WTC11 (cell line): ENCODE data around the gene SERGEF. TPM values are rescaled to one million over a fixed set of nuclear protein-coding genes. Genes with fewer than 3 reads are reported as not detected.

Source experiments
- ATAC-seq: fragments of 200-7000 bp; cut with Tn5 transposase; 2 replicates; pipeline ENCODE4 v1.10.0; 2021; ENCODE audit warnings: mild to moderate bottlenecking, moderate library complexity
- CTCF ChIA-PET: fragments of 300-600 bp; sonication (Branson Sonifier 250); formaldehyde crosslinking; loops from one replicate; lab custom pipeline; 2021; ENCODE audit warnings: antibody characterized with exemption; lab: Charles Lee
- POLR2A ChIA-PET: fragments of 350-600 bp; sonication (Branson Sonifier 250); formaldehyde crosslinking; loops from one replicate; lab custom pipeline; 2021; ENCODE audit warnings: antibody characterized with exemption; lab: Charles Lee
- DNase-seq: peaks from one replicate; pipeline ENCODE4 v3.0.0; 2021; ENCODE audit warnings: low spot score
- H3K27ac Mint-ChIP-seq: 2 replicates; pipeline ENCODE4 v1.8.0; 2021; ENCODE audit warnings: mixed read lengths
- H3K27me3 Mint-ChIP-seq: 2 replicates; pipeline ENCODE4 v1.8.0; 2021; ENCODE audit warnings: low read depth, mild to moderate bottlenecking, moderate library complexity, mixed read lengths
- H3K36me3 Mint-ChIP-seq: 2 replicates; pipeline ENCODE4 v1.8.0; 2021; ENCODE audit warnings: mixed read lengths
- H3K4me1 Mint-ChIP-seq: 2 replicates; pipeline ENCODE4 v1.8.0; 2022; ENCODE audit warnings: mixed read lengths
- H3K4me3 Mint-ChIP-seq: 2 replicates; pipeline ENCODE4 v1.8.0; 2021; ENCODE audit warnings: mild to moderate bottlenecking, moderate library complexity, mixed read lengths
- H3K9me3 Mint-ChIP-seq: 2 replicates; pipeline ENCODE4 v1.8.0; 2021; ENCODE audit warnings: mixed read lengths
- ELF4 ChIP-seq: sonication (generic); formaldehyde crosslinking; IDR thresholded peaks from 2 replicates; pipeline ENCODE4 v1.8.1; 2022; ENCODE audit warnings: low read depth, mild to moderate bottlenecking, moderate library complexity, missing genetic modification reagents
- ESRRA ChIP-seq: sonication (generic); formaldehyde crosslinking; IDR thresholded peaks from 2 replicates; pipeline ENCODE4 v1.8.1; 2022; ENCODE audit warnings: mild to moderate bottlenecking, missing genetic modification reagents, borderline replicate concordance
- GABPB1 ChIP-seq: sonication (generic); formaldehyde crosslinking; IDR thresholded peaks from 2 replicates; pipeline ENCODE4 v1.8.1; 2023; ENCODE audit warnings: mild to moderate bottlenecking, missing genetic modification reagents
- JUN ChIP-seq: sonication (generic); formaldehyde crosslinking; IDR thresholded peaks from 2 replicates; pipeline ENCODE4 v1.8.0; 2023; ENCODE audit warnings: mild to moderate bottlenecking, missing genetic modification reagents
- KAT7 ChIP-seq: sonication (generic); formaldehyde crosslinking; IDR thresholded peaks from 2 replicates; pipeline ENCODE4 v1.8.1; 2023; ENCODE audit warnings: missing genetic modification reagents, mild to moderate bottlenecking, borderline replicate concordance
- NFATC4 ChIP-seq: fragments of 250-450 bp; sonication (Bioruptor Pico); IDR thresholded peaks from 2 replicates; pipeline ENCODE4 v1.9.0; 2021; ENCODE audit warnings: mild to moderate bottlenecking
- NR3C1 ChIP-seq: sonication (generic); formaldehyde crosslinking; conservative IDR thresholded peaks from 2 replicates; pipeline ENCODE4 v1.8.1; 2023; ENCODE audit warnings: low read depth, mild to moderate bottlenecking, missing genetic modification reagents
- PRRX2 ChIP-seq: fragments of 250-450 bp; sonication (Bioruptor Pico); IDR thresholded peaks from 2 replicates; pipeline ENCODE4 v1.8.0; 2021; ENCODE audit warnings: mild to moderate bottlenecking
- TCF7 ChIP-seq: sonication (generic); formaldehyde crosslinking; IDR thresholded peaks from 2 replicates; pipeline ENCODE4 v1.8.0; 2022; ENCODE audit warnings: mild to moderate bottlenecking, low read depth, missing genetic modification reagents, moderate library complexity
- ZNF219 ChIP-seq: sonication (generic); formaldehyde crosslinking; IDR thresholded peaks from 2 replicates; pipeline ENCODE4 v1.8.0; 2023; ENCODE audit warnings: missing genetic modification reagents, mild to moderate bottlenecking, borderline replicate concordance
- ZNF317 ChIP-seq: sonication (generic); formaldehyde crosslinking; IDR thresholded peaks from 2 replicates; pipeline ENCODE4 v1.8.1; 2023; ENCODE audit warnings: low read depth, mild to moderate bottlenecking, moderate library complexity, missing genetic modification reagents, borderline replicate concordance
- ZNF423 ChIP-seq: fragments of 250-450 bp; sonication (Bioruptor Pico); IDR thresholded peaks from 2 replicates; pipeline ENCODE4 v2.1.2; 2022; ENCODE audit warnings: mild to moderate bottlenecking, moderate library complexity
- total RNA-seq: library from RNA; stranded (reverse); gene quantifications from 3 replicates; pipeline ENCODE4 v1.2.3, GENCODE V29; 2021
- TF ChIP-seq, protein P1 (sequence below): sonication (generic); formaldehyde crosslinking; IDR thresholded peaks from 2 replicates; pipeline ENCODE4 v1.8.0; 2023; ENCODE audit warnings: mild to moderate bottlenecking, missing genetic modification reagents
- TF ChIP-seq, protein P2 (sequence below): fragments of 250-450 bp; sonication (Bioruptor Pico); IDR thresholded peaks from 2 replicates; pipeline ENCODE4 v2.1.2; 2022; ENCODE audit warnings: mild to moderate bottlenecking, moderate library complexity
- TF ChIP-seq, protein P3 (sequence below): sonication (generic); formaldehyde crosslinking; IDR thresholded peaks from 2 replicates; pipeline ENCODE4 v1.8.1; 2022; ENCODE audit warnings: missing genetic modification reagents, borderline replicate concordance
- TF ChIP-seq, protein P4 (sequence below): sonication (generic); formaldehyde crosslinking; IDR thresholded peaks from 2 replicates; pipeline ENCODE4 v1.8.0; 2022; ENCODE audit warnings: missing genetic modification reagents

Gene SERGEF
- total RNA-seq, 1 experiment from 2014 or later: 35.5 TPM

DNA sequence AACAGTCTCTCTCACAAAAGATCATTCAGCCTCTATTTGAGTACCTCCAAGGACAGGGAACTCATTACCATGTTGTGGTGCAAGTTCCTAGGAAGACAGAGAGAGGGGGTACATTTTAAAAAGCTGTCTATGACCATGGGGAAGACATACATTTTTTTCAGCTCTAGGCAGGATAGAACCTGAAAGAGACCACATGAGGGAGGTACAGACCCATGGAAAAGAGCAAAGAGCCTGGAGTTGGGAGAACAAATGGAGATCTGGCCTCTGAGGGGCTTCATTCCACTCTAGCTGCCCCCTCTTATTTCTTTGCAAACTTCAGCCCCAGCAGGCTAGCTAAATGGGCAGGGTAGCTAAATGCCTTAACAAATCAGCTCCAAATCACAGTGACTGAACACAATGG, 241.9 kb downstream of the SERGEF start:
- no peak for ATAC-seq

DNA sequence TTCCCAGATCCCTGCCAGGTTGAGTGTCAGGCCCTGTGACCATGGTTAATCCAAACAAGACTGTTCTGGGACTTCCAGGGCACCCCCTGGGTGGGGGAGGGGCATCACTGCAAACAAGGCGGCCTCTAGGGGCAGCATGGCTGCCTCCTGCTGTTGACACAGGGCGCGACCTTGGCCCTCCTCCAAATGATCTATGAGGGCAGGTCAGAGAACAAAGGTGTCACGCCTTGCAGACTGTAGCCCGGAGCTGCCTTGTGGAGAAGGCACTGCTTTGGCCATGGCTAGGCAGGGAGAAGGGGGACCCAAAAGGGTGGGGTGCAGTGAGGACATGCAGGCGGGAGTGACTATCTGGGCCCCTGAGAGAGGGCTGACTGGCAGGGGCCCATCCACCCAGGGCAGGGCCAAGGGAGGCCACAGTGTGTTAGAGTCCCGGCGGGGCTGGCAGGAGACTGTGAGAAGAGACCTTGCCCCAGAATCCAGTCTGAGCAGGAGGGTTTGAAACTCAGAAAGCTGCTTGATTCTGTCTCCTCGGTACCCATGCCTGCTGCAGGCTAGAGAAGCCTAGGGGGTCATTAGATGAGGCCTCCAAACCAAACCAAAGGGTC, 242.7 kb downstream of the SERGEF start:
- Mint-ChIP-seq H3K27ac (peak overlapping the region; percentile 38; the same call in 1 of the 2 replicates), H3K9me3 (no peaks in the 10 kb centered on the region), H3K27me3 (no peaks in the 10 kb centered on the region), H3K36me3 (no peaks in the 10 kb centered on the region), H3K4me3 (no peak overlapping the region), H3K4me1 (peaks cover 4% of the 10 kb centered on the region; the same call in 1 of the 2 replicates)
- ChIA-PET POLR2A (no interaction called here), CTCF (interaction anchor here (1.0 to 3.4 kb wide), 7 partner anchors 9 to 209 kb away, joined by 3 to 16 read pairs (median 5); partner anchors contain the start of gene KCNC1)
- TF ChIP-seq JUN (CRISPR knock-in tag): no peak
- TF ChIP-seq, protein P1, sequence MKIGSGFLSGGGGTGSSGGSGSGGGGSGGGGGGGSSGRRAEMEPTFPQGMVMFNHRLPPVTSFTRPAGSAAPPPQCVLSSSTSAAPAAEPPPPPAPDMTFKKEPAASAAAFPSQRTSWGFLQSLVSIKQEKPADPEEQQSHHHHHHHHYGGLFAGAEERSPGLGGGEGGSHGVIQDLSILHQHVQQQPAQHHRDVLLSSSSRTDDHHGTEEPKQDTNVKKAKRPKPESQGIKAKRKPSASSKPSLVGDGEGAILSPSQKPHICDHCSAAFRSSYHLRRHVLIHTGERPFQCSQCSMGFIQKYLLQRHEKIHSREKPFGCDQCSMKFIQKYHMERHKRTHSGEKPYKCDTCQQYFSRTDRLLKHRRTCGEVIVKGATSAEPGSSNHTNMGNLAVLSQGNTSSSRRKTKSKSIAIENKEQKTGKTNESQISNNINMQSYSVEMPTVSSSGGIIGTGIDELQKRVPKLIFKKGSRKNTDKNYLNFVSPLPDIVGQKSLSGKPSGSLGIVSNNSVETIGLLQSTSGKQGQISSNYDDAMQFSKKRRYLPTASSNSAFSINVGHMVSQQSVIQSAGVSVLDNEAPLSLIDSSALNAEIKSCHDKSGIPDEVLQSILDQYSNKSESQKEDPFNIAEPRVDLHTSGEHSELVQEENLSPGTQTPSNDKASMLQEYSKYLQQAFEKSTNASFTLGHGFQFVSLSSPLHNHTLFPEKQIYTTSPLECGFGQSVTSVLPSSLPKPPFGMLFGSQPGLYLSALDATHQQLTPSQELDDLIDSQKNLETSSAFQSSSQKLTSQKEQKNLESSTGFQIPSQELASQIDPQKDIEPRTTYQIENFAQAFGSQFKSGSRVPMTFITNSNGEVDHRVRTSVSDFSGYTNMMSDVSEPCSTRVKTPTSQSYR: peak; percentile 68; the same call in 1 of the 2 replicates
- TF ChIP-seq ELF4: no peak
- no peak for TF ChIP-seq ZNF219 (CRISPR knock-in tag)
- TF ChIP-seq, protein P2, sequence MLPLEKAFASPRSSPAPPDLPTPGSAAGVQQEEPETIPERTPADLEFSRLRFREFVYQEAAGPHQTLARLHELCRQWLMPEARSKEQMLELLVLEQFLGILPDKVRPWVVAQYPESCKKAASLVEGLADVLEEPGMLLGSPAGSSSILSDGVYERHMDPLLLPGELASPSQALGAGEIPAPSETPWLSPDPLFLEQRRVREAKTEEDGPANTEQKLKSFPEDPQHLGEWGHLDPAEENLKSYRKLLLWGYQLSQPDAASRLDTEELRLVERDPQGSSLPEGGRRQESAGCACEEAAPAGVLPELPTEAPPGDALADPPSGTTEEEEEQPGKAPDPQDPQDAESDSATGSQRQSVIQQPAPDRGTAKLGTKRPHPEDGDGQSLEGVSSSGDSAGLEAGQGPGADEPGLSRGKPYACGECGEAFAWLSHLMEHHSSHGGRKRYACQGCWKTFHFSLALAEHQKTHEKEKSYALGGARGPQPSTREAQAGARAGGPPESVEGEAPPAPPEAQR: no peak
- TF ChIP-seq TCF7 (CRISPR knock-in tag): no peak
- TF ChIP-seq ZNF317 (CRISPR knock-in tag): no peak
- TF ChIP-seq GABPB1: peak; percentile 79
- no peak for TF ChIP-seq NFATC4 (CRISPR knock-in tag)
- TF ChIP-seq, protein P3, sequence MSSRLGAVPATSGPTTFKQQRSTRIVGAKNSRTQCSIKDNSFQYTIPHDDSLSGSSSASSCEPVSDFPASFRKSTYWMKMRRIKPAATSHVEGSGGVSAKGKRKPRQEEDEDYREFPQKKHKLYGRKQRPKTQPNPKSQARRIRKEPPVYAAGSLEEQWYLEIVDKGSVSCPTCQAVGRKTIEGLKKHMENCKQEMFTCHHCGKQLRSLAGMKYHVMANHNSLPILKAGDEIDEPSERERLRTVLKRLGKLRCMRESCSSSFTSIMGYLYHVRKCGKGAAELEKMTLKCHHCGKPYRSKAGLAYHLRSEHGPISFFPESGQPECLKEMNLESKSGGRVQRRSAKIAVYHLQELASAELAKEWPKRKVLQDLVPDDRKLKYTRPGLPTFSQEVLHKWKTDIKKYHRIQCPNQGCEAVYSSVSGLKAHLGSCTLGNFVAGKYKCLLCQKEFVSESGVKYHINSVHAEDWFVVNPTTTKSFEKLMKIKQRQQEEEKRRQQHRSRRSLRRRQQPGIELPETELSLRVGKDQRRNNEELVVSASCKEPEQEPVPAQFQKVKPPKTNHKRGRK (CRISPR knock-in tag): no peak
- TF ChIP-seq PRRX2 (CRISPR knock-in tag): no peak
- no peak for TF ChIP-seq ESRRA
- TF ChIP-seq, protein P4, sequence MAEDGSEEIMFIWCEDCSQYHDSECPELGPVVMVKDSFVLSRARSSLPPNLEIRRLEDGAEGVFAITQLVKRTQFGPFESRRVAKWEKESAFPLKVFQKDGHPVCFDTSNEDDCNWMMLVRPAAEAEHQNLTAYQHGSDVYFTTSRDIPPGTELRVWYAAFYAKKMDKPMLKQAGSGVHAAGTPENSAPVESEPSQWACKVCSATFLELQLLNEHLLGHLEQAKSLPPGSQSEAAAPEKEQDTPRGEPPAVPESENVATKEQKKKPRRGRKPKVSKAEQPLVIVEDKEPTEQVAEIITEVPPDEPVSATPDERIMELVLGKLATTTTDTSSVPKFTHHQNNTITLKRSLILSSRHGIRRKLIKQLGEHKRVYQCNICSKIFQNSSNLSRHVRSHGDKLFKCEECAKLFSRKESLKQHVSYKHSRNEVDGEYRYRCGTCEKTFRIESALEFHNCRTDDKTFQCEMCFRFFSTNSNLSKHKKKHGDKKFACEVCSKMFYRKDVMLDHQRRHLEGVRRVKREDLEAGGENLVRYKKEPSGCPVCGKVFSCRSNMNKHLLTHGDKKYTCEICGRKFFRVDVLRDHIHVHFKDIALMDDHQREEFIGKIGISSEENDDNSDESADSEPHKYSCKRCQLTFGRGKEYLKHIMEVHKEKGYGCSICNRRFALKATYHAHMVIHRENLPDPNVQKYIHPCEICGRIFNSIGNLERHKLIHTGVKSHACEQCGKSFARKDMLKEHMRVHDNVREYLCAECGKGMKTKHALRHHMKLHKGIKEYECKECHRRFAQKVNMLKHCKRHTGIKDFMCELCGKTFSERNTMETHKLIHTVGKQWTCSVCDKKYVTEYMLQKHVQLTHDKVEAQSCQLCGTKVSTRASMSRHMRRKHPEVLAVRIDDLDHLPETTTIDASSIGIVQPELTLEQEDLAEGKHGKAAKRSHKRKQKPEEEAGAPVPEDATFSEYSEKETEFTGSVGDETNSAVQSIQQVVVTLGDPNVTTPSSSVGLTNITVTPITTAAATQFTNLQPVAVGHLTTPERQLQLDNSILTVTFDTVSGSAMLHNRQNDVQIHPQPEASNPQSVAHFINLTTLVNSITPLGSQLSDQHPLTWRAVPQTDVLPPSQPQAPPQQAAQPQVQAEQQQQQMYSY (CRISPR knock-in tag): no peak
- peak; percentile 29 for ATAC-seq
- peak; percentile 49 for DNase-seq

More for the DNA sequence above, 241.9 kb downstream of the SERGEF start:
- no peaks in the 10 kb centered on the region for H3K36me3 Mint-ChIP-seq
- H3K4me3 Mint-ChIP-seq: no peak overlapping the region
- H3K27me3 Mint-ChIP-seq: no peaks in the 10 kb centered on the region
- ChIA-PET POLR2A (no interaction called here), CTCF (interaction anchor here (1.0 to 3.4 kb wide), 6 partner anchors 36 to 208 kb away, joined by 4 to 16 read pairs (median 6); partner anchors contain the start of gene KCNC1)
- no peaks in the 10 kb centered on the region for H3K9me3 Mint-ChIP-seq
- no peak overlapping the region for H3K27ac Mint-ChIP-seq
- TF ChIP-seq ZNF423 (CRISPR knock-in tag): no peak
- TF ChIP-seq KAT7: no peak
- TF ChIP-seq NR3C1 (CRISPR knock-in tag): no peak
- no peak for DNase-seq
- H3K4me1 Mint-ChIP-seq: peaks cover 4% of the 10 kb centered on the region; the same call in 1 of the 2 replicates
